HG03108 (cell line): ENCODE measurements around the gene FGGY.
"Not testable (repeated sequence)": the region's sequence is repeated elsewhere in the genome, so short reads cannot be mapped to it uniquely, and the experiment has no call there.

Experiments
- ATAC-seq: cut with Tn5 transposase; IDR thresholded peaks from one replicate; pipeline ENCODE4 v1.9.1; 2021; ENCODE audit warnings: moderate library complexity; ENCODE audit not compliant: unreplicated experiment

The FGGY gene

DNA sequence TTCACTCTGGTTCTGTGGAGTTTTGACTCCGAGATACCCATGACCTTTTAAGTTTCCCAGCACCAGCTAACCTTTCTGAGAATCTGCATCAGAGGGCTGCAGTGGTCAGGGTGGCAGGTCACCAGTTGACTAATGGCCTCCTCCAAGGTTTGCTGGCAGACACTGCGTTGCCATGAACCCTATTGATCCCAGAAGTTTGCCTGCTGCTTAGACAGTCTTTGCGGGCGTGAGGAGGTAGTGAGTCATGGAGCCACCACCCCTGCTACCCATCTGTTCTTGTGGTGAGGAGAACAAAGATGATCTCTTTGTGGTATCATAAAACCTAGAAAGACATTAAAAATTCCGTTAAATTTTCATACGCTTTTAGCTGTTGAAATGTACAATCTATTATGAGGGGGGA lies 180.4 kb downstream of the FGGY start:
- ATAC-seq, result no peak

GRCh38 chr1:59477867-59478266 lies 181.0 kb downstream of the FGGY start:
- ATAC-seq, result no peak

DNA sequence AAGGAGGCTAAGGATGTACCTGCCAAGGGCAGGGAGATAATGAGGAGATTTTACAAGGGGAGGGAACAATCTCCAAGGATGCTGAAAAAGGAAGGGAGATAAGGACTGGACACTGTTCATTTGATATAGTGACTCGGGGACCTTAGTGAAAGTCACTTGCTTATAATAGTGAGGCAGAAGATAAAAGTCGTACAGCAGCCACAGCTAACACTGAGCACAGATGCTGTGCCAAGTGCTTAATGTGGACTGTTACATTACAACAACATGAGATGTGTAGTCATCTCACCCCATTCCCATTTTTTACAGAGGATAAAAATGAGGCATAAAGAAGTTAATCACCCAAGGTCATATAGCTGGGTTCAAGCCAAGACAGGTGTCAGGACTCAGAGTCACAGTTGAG lies 181.9 kb downstream of the FGGY start:
- ATAC-seq, result no peak

DNA sequence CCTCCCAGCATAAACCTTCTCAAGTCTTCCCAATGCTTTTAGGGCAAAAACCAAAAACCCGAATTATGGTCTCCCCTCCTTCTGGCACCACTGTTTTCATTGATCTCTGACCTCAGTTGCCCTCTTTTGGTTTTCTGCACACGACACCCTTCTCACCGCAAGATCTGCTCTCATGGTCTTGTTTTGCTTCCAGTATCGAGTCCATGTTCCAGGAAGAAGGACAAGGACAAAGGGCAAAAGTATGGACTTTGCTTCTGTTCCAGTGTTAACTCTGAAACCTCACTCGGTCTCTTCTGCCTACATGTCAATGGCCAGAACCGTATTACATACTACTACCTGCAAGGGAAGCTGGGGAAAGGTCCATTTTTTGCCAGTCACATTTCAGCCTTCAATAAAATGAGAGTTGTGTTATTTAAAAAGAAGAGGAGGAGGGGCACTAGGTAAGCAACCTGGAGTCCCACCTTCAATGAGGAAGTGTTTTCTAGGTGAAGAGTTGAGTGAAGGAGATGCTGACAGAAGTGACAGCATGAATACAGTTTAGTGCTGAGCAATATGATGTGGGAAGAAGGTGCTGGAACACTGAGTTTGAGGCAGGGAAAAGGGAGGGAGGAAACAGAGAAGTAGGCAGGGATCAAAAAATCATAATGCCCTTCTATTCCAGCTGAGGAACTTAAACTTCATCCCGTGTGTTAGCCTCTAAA lies 183.4 kb downstream of the FGGY start:
- ATAC-seq, result no peak

DNA sequence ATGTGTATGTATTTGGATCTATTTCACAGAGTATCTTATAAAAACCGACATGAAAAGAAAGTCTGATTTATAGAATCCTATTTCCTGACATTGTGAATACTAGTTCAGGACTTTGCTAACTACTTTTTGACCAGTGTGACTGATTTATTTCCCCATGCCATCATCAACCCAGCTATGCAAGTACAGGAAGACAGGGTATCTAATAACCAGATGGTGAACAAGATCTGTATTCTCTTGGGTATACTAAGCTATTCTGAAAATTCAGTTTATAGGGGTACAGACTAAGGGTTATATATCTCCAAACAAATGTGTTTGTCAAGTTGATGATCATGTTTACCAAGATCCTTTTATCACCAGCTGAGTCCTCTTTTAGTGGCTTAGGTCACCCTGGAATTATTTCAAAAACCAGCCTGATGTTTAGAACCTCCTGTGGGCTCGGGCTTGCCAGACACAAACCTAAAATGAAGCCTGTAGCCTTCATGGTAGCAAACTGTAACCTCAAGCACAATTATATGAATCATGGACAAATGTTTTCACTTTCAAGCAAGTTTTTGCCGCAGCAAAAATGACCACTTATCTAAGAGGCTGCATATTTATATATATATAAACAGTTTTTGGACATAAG lies 185.1 kb downstream of the FGGY start:
- no peak for ATAC-seq

GRCh38 chr1:59482986-59483385 lies 186.1 kb downstream of the FGGY start:
- ATAC-seq, result no peak

DNA sequence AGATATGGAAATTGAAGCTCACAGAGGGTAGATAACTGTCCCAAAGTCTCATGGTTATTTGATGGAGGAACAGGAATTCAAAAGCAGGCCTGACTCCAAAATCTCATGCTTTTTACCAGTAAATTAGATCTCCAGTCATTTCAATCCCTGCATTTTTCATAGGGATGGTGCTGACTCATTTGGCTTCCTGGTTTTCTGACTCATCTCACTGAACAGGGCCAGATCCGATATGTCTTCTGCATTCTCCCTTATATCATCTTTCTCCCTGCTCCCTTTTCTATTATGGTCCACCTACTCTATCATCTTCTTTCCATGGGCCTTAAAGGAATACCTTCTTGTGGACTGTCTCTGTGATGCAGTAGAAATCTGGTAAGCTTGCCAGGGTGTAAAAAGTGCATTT lies 187.2 kb downstream of the FGGY start:
- ATAC-seq, result no peak

DNA sequence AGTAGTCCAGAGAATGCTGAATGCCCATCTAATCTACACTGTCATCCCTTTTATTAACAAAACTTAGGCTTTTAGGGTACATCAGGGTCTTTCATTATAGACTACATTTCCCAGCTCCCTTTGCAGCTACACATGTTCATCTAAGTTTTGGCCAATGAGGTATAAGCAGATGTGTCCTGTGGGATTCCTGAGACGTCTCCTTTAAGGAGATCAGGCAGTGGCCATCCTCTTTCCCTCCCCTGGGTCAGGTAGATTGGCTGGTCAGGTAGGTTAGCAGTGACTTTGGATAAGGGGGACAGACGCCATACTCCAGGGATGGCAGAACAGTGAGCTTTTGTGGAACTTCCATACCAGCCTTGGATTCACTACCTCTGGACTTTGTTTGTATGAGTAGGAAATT lies 188.3 kb downstream of the FGGY start:
- ATAC-seq, result no peak

- no peak for ATAC-seq
These were observed 189.1 kb downstream of the FGGY start for GRCh38 chr1:59485949-59486348.

DNA sequence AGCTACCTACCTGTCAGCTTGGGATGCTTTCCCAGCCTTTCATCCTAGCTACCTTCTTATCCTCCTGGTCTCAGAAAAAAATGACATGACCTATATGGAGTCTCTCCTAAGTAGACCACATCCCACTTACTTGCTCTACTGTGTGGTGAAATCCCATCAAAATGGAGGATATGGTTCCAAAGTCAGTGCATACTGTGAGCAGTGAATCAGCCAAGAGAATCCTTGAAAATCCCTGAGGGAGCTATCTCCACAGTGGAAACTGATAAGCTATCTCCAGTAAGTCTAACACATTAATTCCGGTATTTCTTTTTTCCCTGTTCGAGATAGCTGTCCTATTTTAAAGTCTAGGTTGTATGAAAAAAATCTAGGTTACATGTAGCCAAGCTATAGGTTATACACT lies 189.7 kb downstream of the FGGY start:
- ATAC-seq, result no peak

DNA sequence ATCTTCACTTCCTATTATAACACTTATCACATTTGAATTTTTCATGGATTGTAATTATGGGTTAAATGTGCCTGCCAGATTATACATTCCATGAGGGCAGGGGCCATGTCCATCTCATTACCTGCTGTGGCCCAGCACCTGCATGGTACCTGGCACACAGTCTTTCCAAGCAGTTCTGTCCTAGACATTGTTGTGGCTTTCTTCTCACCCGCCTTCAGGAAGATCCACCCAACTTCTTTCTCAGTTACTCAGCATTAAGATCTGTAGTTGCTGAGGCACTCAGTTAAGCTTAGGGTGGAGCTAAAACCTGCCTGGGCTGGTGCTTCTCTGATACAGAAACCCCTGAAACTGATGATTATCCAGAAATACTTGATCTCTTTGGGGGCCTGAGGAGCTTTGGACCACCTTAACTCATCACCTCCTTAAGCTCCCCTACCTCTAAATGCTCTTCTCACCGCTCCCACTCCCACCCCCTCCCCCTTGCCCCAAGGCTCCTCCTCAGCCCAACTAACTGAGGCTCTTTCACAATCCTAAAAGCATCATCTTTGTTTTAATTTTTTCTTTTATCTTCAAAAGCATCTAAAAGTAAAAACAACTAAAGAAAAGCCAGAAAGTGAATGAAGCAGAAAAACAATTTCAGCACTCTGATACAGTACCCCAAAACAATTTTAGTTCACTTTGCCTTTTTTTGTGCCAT lies 190.6 kb downstream of the FGGY start:
- no peak for ATAC-seq

- ATAC-seq, result no peak
These were observed 195.6 kb downstream of the FGGY start for GRCh38 chr1:59492500-59492899.

DNA sequence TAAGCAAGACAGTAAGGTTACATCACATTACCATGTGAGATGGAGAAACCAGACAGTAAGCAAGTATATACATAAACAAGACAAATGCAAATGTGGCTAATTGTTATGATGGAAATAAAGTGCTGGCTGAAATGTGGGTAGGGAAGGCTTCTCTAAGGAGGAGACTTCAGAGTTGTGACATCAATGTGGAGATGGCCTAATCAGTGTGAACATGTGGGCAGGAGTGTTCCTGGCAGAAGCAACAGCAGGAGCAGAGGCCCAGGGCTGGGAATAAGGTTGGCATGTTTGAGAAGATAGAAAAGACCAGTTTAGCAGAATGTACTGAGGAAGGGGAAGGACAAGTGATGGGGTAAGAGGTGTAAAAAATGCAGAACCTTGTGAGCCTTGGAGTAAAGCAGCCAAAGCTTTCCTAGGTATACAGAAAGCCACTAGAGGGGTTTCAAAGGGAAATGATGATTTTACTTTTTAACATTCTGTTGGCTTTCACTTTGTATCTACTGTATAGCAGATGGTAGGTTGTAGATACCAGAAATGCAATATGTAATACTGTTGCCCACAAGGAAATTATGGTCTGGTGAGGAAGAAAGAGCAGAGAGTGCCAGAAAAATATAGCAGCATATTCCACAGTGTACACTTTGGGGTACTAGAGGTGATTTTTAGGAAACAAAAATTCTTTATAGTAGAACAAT lies 197.4 kb downstream of the FGGY start:
- ATAC-seq, result no peak

DNA sequence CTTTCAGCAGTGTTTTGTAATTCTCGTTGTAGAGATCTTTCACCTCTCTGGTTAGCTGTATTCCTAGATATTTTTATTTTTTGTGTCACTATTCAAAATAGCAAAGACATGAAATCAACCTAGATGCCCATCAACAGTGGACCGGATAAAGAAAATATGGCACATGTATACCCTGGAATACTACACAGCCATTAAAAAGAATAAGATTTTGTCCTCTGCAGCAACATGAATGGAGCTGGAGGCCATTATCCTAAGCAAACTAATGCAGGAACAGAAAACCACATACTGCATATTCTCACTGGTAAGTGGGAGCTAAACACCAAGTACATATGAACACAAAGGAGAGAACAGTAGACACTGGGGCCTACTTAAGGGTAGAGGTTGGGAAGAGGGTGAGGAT lies 199.3 kb downstream of the FGGY start:
- ATAC-seq, result not testable (repeated sequence)

DNA sequence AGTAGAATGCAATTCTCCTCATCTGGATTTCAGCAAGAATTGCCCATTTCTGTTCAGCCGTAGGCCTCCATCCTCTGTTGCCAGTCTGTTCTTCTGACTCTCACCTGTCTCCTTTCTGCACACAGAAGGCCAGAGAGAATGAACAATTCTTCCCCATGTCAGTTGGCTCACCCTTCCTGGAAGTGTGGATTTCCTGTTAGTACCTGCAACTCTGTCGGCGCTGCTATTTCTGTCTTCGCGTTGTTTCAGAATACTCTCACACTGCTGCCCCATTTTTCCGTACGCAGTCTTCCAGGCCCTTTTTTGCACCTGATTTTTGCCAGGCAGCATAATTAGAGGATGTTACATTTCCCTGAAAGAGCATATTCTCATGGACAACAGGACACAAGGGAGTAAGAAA lies 200.7 kb downstream of the FGGY start:
- ATAC-seq, result no peak

- no peak for ATAC-seq
These were observed 201.7 kb downstream of the FGGY start for GRCh38 chr1:59498640-59499039.

GRCh38 chr1:59499273-59499942 lies 202.5 kb downstream of the FGGY start:
- no peak for ATAC-seq

DNA sequence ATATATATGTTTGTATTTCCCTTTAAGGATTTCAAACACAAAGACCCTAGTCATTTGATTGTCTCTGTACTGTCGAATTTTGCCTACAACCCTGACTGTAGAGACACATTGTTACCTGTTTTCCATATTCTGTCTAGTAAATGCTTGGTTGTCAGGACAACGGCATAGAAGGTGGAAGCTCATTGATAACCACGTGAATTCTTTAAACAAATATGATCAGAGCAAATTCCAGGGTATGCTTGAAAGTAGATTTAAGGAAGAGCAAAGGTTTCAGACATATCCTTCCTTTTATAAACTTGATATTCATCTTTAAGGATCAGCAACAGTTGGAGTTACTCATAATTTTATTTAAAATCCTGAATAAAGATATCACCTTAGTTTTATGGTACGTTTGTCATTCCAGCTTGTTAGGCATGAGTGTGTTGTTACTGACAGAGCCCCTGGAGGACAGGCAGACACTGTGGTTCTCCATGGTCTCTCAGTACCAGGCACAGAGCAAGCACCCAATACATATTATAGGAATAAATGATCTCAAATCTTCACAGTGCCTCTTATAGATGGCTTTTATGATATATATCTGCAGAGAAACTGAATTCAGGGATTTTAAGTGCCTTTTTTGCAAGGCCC lies 203.2 kb downstream of the FGGY start:
- no peak for ATAC-seq

DNA sequence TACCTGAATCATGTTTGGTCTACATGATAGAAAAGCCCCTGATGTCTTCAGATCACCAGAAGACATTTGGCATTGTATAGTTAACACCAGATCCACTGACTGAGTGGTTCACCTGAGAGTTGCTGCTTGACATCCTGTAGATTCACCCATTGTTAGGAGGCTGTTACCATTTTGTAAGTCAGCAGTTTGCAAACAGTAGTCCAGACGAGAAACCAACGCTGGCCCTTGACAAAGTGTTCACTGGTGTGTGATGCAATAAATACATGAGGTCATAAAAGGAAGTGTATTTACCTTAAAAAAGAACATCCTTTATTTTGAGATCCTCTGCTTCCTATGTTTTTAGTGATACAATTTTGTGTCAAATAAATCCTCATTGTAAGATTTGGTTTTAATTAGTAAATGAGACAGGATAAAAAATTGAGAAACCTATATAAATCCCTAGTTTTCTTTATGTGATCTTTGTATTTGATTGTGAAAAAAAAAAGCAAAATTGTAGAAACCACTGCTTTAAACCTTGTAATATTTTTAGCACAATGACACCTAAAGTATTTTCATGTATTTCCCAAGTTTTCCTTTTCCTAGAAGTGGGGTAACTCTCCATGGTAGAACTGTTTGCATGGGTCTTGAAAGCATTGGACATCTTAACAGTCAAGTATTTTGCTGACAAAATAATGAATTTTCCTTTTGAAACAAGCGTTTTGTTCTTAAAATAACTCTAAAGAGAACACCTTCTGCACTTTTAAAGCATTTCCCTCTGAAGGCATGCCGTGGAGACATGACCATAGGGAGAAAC lies 204.3 kb downstream of the FGGY start:
- no peak for ATAC-seq
